Mesenchymal stem cell (in vitro differentiated cells and primary cell): ENCODE results near the gene C10orf71.

Experiments
- DNase-seq: peaks from one replicate; pipeline ENCODE4 v3.0.0-alpha.2; 2013
- H2AFZ ChIP-seq: one replicate; pipeline ENCODE4 v1.6.1; 2013; ENCODE audit warnings: low read depth, mild to moderate bottlenecking, control low read depth, inconsistent platforms, low read length, moderate library complexity
- H2AK5ac ChIP-seq: 2 replicates; pipeline ENCODE4 v1.6.1; 2013; ENCODE audit warnings: low read length, moderate library complexity, mild to moderate bottlenecking, inconsistent platforms; ENCODE audit not compliant: severe bottlenecking
- H2BK120ac ChIP-seq: one replicate; pipeline ENCODE4 v1.6.1; 2013; ENCODE audit warnings: low read depth, mild to moderate bottlenecking, inconsistent platforms, low read length, moderate library complexity
- H2BK12ac ChIP-seq, 2 experiments: one replicate each; pipeline ENCODE4 v1.6.1; 2013; ENCODE audit warnings: inconsistent platforms in 2 of 2, low read length in 2 of 2, mild to moderate bottlenecking in 2 of 2, moderate library complexity in 2 of 2, control low read depth in 1 of 2
- H2BK15ac ChIP-seq: one replicate; pipeline ENCODE4 v1.6.1; 2013; ENCODE audit warnings: mild to moderate bottlenecking, low read depth, inconsistent platforms; ENCODE audit not compliant: poor library complexity, severe bottlenecking
- H2BK5ac ChIP-seq: 2 replicates; pipeline ENCODE4 v1.6.1; 2013; ENCODE audit warnings: low read depth, mild to moderate bottlenecking, low read length, control low read depth, inconsistent platforms; ENCODE audit not compliant: poor library complexity, severe bottlenecking
- H3K14ac ChIP-seq, 2 experiments: one replicate each; pipeline ENCODE4 v1.6.1; 2013; ENCODE audit warnings: inconsistent platforms in 2 of 2, low read length in 2 of 2, control low read depth in 1 of 2, mild to moderate bottlenecking in 1 of 2, moderate library complexity in 1 of 2
- H3K18ac ChIP-seq, 2 experiments: one replicate each; pipeline ENCODE4 v1.6.1; 2013; ENCODE audit warnings: inconsistent platforms in 2 of 2, low read length in 2 of 2, control low read depth in 1 of 2, low read depth in 1 of 2, mild to moderate bottlenecking in 1 of 2
- H3K23ac ChIP-seq, 2 experiments: one replicate each; pipeline ENCODE4 v1.6.1; 2013; ENCODE audit warnings: inconsistent platforms in 2 of 2, low read length in 2 of 2, mild to moderate bottlenecking in 2 of 2, moderate library complexity in 2 of 2, control low read depth in 1 of 2
- H3K27ac ChIP-seq: 2 replicates; pipeline ENCODE4 v1.5.1; 2013; ENCODE audit warnings: mild to moderate bottlenecking, moderate library complexity, low read length, control low read depth, inconsistent platforms; ENCODE audit not compliant: poor library complexity, severe bottlenecking
- H3K27me3 ChIP-seq, 2 experiments: 2 replicates each; pipeline versions ENCODE4 v1.6.1 to v1.7.0; 2013; ENCODE audit warnings: low read length in 2 of 2, mild to moderate bottlenecking in 2 of 2, moderate library complexity in 2 of 2, control low read depth in 1 of 2, inconsistent platforms in 1 of 2; ENCODE audit not compliant: control insufficient read depth in 1 of 2, insufficient read depth in 1 of 2
- H3K36me3 ChIP-seq, 2 experiments: 2 replicates each; pipeline versions ENCODE4 v1.6.1 to v1.7.0; 2013; ENCODE audit warnings: low read length in 2 of 2, control low read depth in 1 of 2, inconsistent platforms in 1 of 2, low read depth in 1 of 2, mild to moderate bottlenecking in 1 of 2; ENCODE audit not compliant: insufficient read depth in 2 of 2, control insufficient read depth in 1 of 2
- H3K4ac ChIP-seq, 2 experiments: one replicate each; pipeline ENCODE4 v1.6.1; 2013; ENCODE audit warnings: inconsistent platforms in 2 of 2, low read length in 2 of 2, mild to moderate bottlenecking in 2 of 2, moderate library complexity in 2 of 2, control low read depth in 1 of 2, low read depth in 1 of 2
- H3K4me1 ChIP-seq: 2 replicates; pipeline ENCODE4 v1.6.1; 2013; ENCODE audit warnings: low read depth, low read length, control low read depth; ENCODE audit not compliant: control insufficient read depth, insufficient read depth
- H3K4me2 ChIP-seq: 2 replicates; pipeline ENCODE4 v1.6.1; 2013; ENCODE audit warnings: low read length, mild to moderate bottlenecking, inconsistent platforms; ENCODE audit not compliant: poor library complexity, severe bottlenecking
- H3K4me3 ChIP-seq, 2 experiments: 2 replicates each; pipeline versions ENCODE4 v1.5.1 to v1.7.0; 2013; ENCODE audit warnings: low read length in 2 of 2, mild to moderate bottlenecking in 2 of 2, control low read depth in 1 of 2, low read depth in 1 of 2; ENCODE audit not compliant: insufficient read depth in 1 of 2
- H3K79me1 ChIP-seq: replicated peaks from 2 replicates; pipeline ENCODE4 v1.6.1; 2013; ENCODE audit warnings: mild to moderate bottlenecking, control low read depth, low read length, inconsistent platforms; ENCODE audit not compliant: poor library complexity, severe bottlenecking
- H3K9ac ChIP-seq: 2 replicates; pipeline ENCODE4 v1.7.0; 2013; ENCODE audit warnings: mild to moderate bottlenecking, low read length, moderate library complexity
- H3K9me3 ChIP-seq: 2 replicates; pipeline ENCODE4 v1.7.0; 2013; ENCODE audit warnings: mild to moderate bottlenecking, low read length; ENCODE audit not compliant: control insufficient read depth
- H4K8ac ChIP-seq: one replicate; pipeline ENCODE4 v1.6.1; 2013; ENCODE audit warnings: inconsistent platforms, mild to moderate bottlenecking, low read length, moderate library complexity
- H4K91ac ChIP-seq: one replicate; pipeline ENCODE4 v1.6.1; 2013; ENCODE audit warnings: mild to moderate bottlenecking, low read length, inconsistent platforms
- WGBS: methylation state at CpG from one replicate; pipeline ENCODE4 v1.1.7; 2013; ENCODE audit warnings: mixed read lengths; 5-methylcytosine and 5-hydroxymethylcytosine counted together

Gene C10orf71

DNA sequence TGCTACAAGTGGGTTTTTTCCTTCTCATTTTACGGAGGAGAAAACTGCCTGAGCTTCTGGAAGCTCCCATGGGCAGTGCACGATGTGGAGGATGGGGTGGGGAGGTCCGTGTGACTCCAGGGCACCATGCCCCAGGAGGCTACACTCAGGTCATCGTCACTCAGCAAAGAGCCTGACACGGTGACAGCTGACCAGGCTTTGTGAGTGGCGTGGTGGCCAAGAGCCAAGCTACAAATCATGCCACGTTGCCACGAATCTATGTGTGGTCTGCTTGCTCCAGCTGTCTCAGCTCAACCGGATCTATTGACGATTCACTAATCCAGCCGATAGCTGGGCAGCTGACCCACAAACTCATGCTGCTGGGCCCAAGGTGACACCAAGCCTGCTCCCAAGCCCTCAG lies 27.6 kb upstream of the C10orf71 start:
- H2BK120ac ChIP-seq = no peak overlapping the region
- H3K4me3 ChIP-seq = no peak overlapping the region
- no peak overlapping the region for H2BK5ac ChIP-seq
- no peak overlapping the region for H3K27ac ChIP-seq
- peak overlapping the region; percentile 80 for H3K9ac ChIP-seq
- H2BK15ac ChIP-seq = no peak overlapping the region
- no peaks in the 10 kb centered on the region for H3K36me3 ChIP-seq
- H3K4ac ChIP-seq = no peak overlapping the region
- 78% methylated on average over 11 of the region's 11 CpGs for WGBS
- H3K27me3 ChIP-seq = peaks cover 0 to 3% of the 10 kb centered on the region in 2 experiments
- DNase-seq = no peak
- H3K79me1 ChIP-seq = no peaks in the 10 kb centered on the region
- H2BK12ac ChIP-seq = no peak overlapping the region
- H3K23ac ChIP-seq = no peak overlapping the region
- H3K9me3 ChIP-seq = peaks cover 9% of the 10 kb centered on the region
- H3K4me2 ChIP-seq = no peak overlapping the region
- no peaks in the 10 kb centered on the region for H3K4me1 ChIP-seq
- H2AFZ ChIP-seq = no peak overlapping the region
- no peak overlapping the region for H4K8ac ChIP-seq
- no peak overlapping the region for H2AK5ac ChIP-seq
- no peak overlapping the region for H4K91ac ChIP-seq
- H3K14ac ChIP-seq = no peak overlapping the region
- no peak overlapping the region for H3K18ac ChIP-seq

DNA sequence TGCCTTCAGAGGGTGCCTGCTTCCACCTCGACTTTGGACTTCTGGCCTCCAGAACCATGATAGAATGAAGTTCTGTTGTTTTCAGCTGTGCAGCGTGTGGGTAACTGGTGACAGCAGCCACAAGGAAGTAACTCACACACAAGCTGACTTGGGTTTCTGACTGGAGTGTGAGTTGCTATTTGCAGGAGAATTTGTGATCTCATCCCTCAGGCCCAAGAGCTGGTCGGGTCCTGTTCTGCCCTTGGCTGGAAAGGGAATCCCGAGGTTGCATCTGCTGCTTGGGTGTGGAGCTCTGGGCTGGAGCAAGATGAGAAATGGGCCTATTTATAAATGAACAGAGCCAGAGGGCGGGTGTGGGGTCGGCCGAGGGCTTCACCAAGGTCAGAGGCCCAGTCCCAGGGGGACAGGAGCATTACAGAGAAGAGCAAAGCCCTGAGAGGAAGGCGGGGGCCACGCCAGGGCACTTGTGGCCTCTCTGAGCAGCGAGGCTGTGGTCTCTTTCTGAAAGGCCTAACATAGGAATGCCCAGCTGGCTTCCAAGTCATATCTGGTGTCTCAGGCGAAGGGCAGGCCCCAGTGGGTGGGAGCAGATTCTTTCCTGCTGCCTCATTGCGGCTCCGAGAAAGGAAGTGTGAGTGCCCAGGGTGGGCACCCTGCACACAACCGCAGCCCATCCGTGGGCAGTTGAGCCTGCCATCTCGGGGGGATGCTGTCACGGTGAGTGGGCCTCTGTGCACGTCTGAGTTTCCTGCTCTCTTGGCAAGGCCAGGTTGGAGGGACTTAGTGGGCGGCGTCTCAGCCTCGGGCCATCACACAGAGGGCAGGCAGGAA lies 26.5 kb upstream of the C10orf71 start:
- DNase-seq = peak; percentile 22
- no peak overlapping the region for H2BK120ac ChIP-seq
- 47% methylated on average over 21 of the region's 21 CpGs for WGBS

DNA sequence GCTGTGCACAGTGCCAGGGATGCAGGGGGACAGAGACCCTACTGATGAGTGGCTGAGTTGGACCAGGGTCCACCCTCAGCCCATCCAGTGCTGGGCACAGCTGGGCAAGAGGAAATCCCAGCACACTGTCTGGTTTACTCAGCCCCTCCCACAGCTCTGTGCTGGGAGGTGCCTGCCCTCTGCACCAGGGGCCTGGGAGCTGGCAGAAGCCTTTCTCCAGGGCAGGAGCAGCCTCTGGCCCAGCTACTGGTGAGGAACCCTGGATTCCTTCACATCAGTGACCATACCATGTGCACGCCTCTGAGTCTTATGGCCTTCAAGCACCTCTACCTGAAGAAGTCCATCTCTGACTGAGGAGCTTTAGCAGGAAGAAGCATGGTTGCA lies 25.9 kb upstream of the C10orf71 start:
- Histone ChIP-seq H3K4me1 (no peaks in the 10 kb centered on the region), H3K4me3 (no peak overlapping the region), H3K36me3 (no peaks in the 10 kb centered on the region), H2AFZ (no peak overlapping the region), H3K79me1 (no peaks in the 10 kb centered on the region), H3K27ac (no peak overlapping the region), H3K18ac (no peak overlapping the region), H3K4ac (no peak overlapping the region), H4K91ac (no peak overlapping the region), H3K23ac (no peak overlapping the region), H2BK12ac (no peak overlapping the region), H3K9me3 (no peaks in the 10 kb centered on the region), H2BK15ac (no peak overlapping the region), H3K9ac (peak overlapping the region; percentile 80), H3K4me2 (no peak overlapping the region), H2AK5ac (no peak overlapping the region), H3K14ac (no peak overlapping the region), H2BK120ac (no peak overlapping the region), H3K27me3 (peaks cover 0 to 3% of the 10 kb centered on the region in 2 experiments), H4K8ac (no peak overlapping the region), H2BK5ac (no peak overlapping the region)
- WGBS = 94% methylated on average over 1 of the region's 1 CpG
- DNase-seq = no peak

More for the DNA sequence above, 26.5 kb upstream of the C10orf71 start:
- H3K23ac ChIP-seq = no peak overlapping the region
- no peak overlapping the region for H3K18ac ChIP-seq
- H3K36me3 ChIP-seq = no peaks in the 10 kb centered on the region
- peaks cover 3% of the 10 kb centered on the region for H3K9me3 ChIP-seq
- H2BK5ac ChIP-seq = no peak overlapping the region
- no peak overlapping the region for H3K14ac ChIP-seq
- H3K79me1 ChIP-seq = no peaks in the 10 kb centered on the region
- no peak overlapping the region for H2AFZ ChIP-seq
- H4K91ac ChIP-seq = peak overlapping the region; percentile 19
- peak overlapping the region; percentile 80 for H3K9ac ChIP-seq
- H3K4me1 ChIP-seq = no peaks in the 10 kb centered on the region
- H2BK15ac ChIP-seq = no peak overlapping the region
- H2AK5ac ChIP-seq = no peak overlapping the region
- peak overlapping the region in 1 of 2 experiments; percentile 11 for H3K4me3 ChIP-seq
- H4K8ac ChIP-seq = no peak overlapping the region
- no peak overlapping the region for H3K27ac ChIP-seq
- no peak overlapping the region for H2BK12ac ChIP-seq
- peaks cover 0 to 3% of the 10 kb centered on the region in 2 experiments for H3K27me3 ChIP-seq
- no peak overlapping the region for H3K4me2 ChIP-seq
- no peak overlapping the region for H3K4ac ChIP-seq

DNA sequence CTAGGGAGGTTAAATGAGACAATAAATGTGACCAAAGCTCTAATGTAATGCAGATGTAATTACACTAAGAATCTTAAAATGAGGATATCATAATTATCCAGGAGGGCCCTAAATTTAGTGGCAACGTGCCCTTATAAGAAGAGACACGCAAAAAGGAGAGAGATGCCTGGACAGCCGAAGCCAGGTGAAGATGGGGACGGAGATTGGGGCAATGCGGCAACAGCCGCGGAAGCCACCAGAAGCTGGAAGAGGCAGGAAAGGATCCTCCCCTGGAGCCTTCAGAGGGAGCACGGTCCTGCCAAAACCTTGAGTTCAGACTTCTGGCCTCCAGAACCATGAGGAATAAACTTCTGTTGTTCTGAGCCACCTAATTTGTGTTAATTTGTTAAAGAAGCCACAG lies 25.3 kb upstream of the C10orf71 start:
- H4K91ac ChIP-seq = no peak overlapping the region
- H3K23ac ChIP-seq = no peak overlapping the region
- H3K18ac ChIP-seq = no peak overlapping the region
- no peak overlapping the region for H2BK120ac ChIP-seq
- H4K8ac ChIP-seq = no peak overlapping the region
- H3K79me1 ChIP-seq = no peaks in the 10 kb centered on the region
- no peak overlapping the region for H2BK12ac ChIP-seq
- no peak overlapping the region for H2BK5ac ChIP-seq
- H2AK5ac ChIP-seq = no peak overlapping the region
- no peaks in the 10 kb centered on the region for H3K4me1 ChIP-seq
- H3K9ac ChIP-seq = no peak overlapping the region
- no peak overlapping the region for H3K27ac ChIP-seq
- no peak for DNase-seq
- H2AFZ ChIP-seq = no peak overlapping the region
- H3K4ac ChIP-seq = no peak overlapping the region
- H2BK15ac ChIP-seq = no peak overlapping the region
- H3K4me3 ChIP-seq = no peak overlapping the region
- no peaks in the 10 kb centered on the region for H3K36me3 ChIP-seq
- 96% methylated on average over 8 of the region's 8 CpGs for WGBS
- no peak overlapping the region for H3K4me2 ChIP-seq
- H3K9me3 ChIP-seq = no peaks in the 10 kb centered on the region
- H3K14ac ChIP-seq = no peak overlapping the region
- peaks cover 0 to 3% of the 10 kb centered on the region in 2 experiments for H3K27me3 ChIP-seq
